SKM-1 (cell line): Measurements from ENCODE around the gene TIAM1.

Source experiments
- DNase-seq: peaks from one replicate; lab custom pipeline; 2025; ENCODE audit not compliant: unreplicated experiment; lab: John Stamatoyannopoulos, UW

TIAM1 gene

DNA sequence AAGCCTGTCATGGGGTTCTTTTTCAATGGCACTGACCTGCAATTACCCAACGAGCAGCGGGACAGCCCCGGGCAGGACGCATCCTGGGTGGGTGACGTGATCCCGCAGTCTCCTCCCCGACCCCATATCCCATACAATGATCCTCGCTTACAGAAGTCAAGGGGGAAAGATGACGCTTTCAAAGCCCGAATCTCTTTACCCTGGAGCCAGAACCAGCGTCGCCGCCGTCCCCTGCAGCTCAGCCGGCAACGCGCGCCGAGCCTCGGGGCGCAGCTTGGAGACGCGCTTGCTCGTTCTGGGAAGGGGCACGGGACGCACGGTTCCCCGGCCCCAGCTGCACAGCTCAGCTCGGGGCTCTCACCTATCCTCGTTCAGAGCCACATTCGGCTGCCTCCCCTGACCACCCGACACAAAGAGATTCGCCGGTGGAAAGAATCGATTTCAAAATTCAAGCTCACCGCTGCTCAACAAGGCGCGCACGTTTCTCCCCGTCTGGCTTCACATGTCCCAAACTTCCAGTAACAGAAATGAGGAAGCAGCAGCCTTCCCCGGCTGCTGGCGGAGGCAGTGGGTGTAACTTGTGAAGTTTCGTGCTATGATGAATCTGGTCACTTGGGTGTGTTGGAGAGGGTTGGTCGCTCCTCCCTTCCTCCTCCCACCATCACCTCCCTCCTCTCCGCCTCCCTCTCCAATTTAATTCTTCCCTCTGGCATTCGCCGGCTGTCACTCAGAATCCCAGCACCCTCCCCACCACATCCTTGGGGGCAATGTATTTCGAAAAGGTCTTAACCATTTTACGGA is at the start of gene TIAM1:
Gene TIAM1, minus strand, starts transcription at position 582 of the 801 bp plus-strand sequence. CDS start 77,289 bp downstream, outside the sequence.
- DNase-seq: no peak

GRCh38 chr21:31387560-31388186 is 43.6 kb upstream of the TIAM1 start:
- DNase-seq: no peak

GRCh38 chr21:31386006-31386405 is 41.9 kb upstream of the TIAM1 start:
- no peak for DNase-seq

- no peak for DNase-seq
These were observed 39.7 kb upstream of the TIAM1 start for GRCh38 chr21:31383770-31384169.

GRCh38 chr21:31382060-31382459 is 38.0 kb upstream of the TIAM1 start:
- no peak for DNase-seq

DNA sequence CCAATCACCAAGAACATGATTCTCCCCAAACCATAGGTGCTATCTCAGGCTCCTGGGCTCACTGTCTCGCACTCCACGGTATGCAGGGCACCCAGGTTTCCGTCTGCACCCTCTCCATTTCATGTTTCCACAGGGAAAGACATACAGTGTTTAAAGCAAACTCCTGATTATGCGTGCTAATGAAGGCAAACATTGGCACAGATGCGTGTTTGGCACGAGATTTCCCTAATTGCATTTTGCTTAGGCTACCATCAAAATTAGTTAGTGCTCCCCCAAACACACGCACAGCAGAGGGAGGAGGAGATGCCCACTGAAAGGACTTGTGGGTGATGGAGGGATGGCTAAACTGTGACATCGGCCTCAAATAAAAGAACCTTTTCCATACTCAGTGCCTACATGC is 32.2 kb upstream of the TIAM1 start:
- DNase-seq: no peak

GRCh38 chr21:31374395-31374794 is 30.3 kb upstream of the TIAM1 start:
- DNase-seq: no peak

DNA sequence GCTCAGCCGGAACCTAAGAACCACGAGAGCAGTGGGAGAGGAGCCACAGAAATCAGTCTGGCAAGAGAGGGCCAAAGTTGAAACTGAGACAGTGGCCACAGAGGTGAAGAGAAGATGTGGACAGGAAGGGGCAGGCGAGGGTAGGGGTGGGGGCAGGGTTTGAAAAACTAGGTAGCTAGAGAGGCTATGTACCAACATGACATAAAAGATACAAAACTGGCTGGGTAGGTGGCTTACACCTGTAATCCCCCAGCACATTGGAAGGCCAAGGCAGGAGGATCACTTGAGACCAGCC is 28.4 kb upstream of the TIAM1 start:
- no peak for DNase-seq

- no peak for DNase-seq
These were observed 27.8 kb upstream of the TIAM1 start for GRCh38 chr21:31371715-31372470.

GRCh38 chr21:31370893-31371544 is 27.0 kb upstream of the TIAM1 start:
- no peak for DNase-seq

GRCh38 chr21:31370281-31370892 is 26.3 kb upstream of the TIAM1 start:
- DNase-seq: no peak

DNA sequence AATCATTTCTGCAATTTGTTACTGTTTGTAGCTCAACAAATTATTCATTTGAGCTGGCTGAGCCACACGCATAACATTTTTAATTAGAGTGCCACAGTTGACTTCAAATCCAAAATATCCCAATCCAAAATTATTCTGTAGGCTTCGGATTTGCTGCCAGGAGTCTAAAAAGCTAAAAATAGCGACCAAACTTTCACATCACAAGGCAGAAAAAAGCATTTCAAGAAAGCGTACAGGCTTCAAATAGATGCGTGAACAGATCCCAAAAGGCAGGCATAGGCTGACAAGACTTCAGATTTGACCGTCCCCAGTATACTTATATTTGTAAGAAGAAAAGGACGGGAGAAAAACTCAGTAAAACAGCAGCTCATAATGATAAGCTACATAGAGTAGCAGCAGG is 24.3 kb upstream of the TIAM1 start:
- no peak for DNase-seq

- DNase-seq: no peak
These were observed 23.7 kb upstream of the TIAM1 start for GRCh38 chr21:31367801-31368200.

DNA sequence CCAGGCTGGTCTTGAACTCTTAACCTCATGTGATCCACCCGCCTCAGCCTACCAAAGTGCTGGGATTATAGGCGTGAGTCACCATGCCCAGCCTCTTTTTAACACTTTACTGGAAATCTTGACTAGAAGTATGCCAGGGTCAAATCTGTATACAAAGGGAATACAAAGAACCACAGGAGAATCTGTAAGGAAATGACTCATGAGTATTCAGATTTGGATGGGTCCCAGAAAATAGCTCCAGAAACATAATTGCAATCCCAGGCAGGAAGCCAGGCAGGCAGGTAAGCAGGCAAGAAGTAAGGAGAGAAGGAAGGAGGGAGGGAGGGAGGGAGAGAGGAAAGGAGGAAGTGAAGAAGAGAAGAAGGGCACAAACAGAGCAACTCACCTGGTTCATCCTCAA is 22.8 kb upstream of the TIAM1 start:
- no peak for DNase-seq

DNA sequence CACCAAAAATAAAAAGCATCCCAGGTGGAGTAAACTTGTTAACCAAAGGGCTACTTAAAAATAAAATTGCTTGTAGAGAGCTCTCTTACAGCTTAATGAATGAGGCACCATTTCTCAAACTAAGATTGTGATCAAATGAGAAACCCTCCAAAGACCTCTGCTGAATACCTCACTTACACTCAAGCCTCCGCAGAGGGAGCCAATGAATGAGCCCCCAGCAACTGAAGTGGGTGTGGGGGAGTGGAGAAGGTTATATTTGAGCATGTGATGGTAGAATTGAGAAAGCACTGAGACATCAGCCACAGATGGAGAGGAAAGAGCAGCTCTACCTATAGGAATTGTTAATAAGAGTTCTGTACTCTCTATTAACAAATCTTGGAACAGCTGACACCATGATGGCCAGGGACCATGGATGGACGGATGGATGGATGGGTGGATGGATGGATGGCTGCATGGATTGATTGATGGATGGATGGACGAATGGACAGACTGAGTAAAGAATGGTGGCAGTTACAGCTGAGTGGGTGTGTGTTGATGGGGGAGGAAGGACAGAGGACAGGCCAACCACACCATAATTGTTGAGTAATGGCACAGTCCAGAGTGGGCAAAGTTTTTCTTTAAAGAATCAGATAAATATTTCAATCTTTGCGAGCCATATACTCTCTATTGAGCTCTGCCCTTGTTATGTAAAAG is 20.3 kb upstream of the TIAM1 start:
- DNase-seq: no peak

DNA sequence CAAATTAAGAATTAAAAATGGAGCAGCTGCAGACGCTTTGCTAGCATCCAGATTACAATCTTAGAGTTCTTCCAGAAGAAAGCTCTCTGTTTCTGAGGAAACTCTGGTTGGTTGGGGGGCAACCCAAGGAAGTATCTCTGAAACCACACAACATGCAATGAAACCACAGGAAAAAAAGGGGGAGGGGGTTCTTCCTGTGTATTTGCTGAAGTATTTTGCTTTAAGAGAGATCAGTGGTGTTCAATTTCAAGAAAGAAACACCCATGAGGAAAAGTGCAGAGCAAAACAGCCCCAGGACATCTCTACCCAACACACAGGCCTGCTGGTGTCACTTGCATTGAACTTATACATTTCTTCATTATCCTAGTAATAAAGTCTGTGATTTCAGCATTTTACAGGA is 19.7 kb upstream of the TIAM1 start:
- DNase-seq: no peak

DNA sequence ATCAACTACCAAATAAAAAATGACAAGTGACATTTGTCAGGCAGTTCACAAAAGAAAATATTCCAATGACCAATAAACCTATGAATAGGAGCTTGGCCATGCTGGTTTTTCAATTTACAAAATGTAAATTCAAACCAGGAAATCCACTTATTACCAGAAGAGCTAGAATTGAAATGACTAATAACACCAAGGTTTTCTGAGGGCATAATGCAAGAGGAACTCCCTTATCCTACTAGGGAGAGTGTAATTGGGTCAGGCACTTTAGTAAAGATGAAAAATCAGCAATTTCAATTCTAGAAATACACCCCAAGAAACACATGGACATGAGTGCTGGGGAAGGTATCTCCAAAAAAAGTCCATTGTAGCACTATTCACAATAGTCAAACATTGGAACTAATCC is 16.7 kb upstream of the TIAM1 start:
- no peak for DNase-seq

GRCh38 chr21:31358158-31358557 is 14.1 kb upstream of the TIAM1 start:
- DNase-seq: no peak

- no peak for DNase-seq
These were observed 12.4 kb upstream of the TIAM1 start for GRCh38 chr21:31356440-31356839.

GRCh38 chr21:31354604-31355443 is 10.8 kb upstream of the TIAM1 start:
- DNase-seq: no peak
